Hepatocyte (in vitro differentiated cells): ENCODE data around the gene SLC29A2. TPM values are rescaled to one million over a fixed set of nuclear protein-coding genes. Genes with fewer than 3 reads are reported as not detected.

ENCODE experiments used
- DNase-seq: peaks from one replicate; pipeline ENCODE4 v3.0.0-alpha.2; 2016; ENCODE audit warnings: low spot score
- H2AFZ ChIP-seq: fragments of 200-600 bp; sonication (generic); 2 replicates; pipeline ENCODE4 v1.6.0; 2016; ENCODE audit warnings: antibody characterized with exemption, mild to moderate bottlenecking
- H3K27ac ChIP-seq: fragments of 200-600 bp; sonication (generic); 2 replicates; pipeline ENCODE4 v1.5.1; 2016; ENCODE audit warnings: mild to moderate bottlenecking
- H3K27me3 ChIP-seq: fragments of 200-600 bp; sonication (generic); 2 replicates; pipeline ENCODE4 v1.6.1; 2016
- H3K36me3 ChIP-seq: fragments of 200-600 bp; sonication (generic); replicated peaks from 2 replicates; pipeline ENCODE4 v1.5.1; 2016; ENCODE audit warnings: low read depth; ENCODE audit not compliant: insufficient read depth
- H3K4me1 ChIP-seq: fragments of 200-600 bp; sonication (generic); 2 replicates; pipeline ENCODE4 v1.5.1; 2016; ENCODE audit warnings: mild to moderate bottlenecking, moderate library complexity; ENCODE audit not compliant: insufficient read depth
- H3K4me2 ChIP-seq: fragments of 200-600 bp; sonication (generic); 2 replicates; pipeline ENCODE4 v1.6.0; 2016
- H3K4me3 ChIP-seq: fragments of 200-600 bp; sonication (generic); 2 replicates; pipeline ENCODE4 v1.5.1; 2016; ENCODE audit warnings: mild to moderate bottlenecking
- H3K79me2 ChIP-seq: fragments of 200-600 bp; sonication (generic); 2 replicates; pipeline ENCODE4 v1.6.0; 2017; ENCODE audit warnings: mild to moderate bottlenecking
- H3K9me2 ChIP-seq: fragments of 200-600 bp; sonication (generic); replicated peaks from 2 replicates; pipeline ENCODE4 v1.6.0; 2017; ENCODE audit warnings: mild to moderate bottlenecking; ENCODE audit not compliant: insufficient read depth
- H3K9me3 ChIP-seq: fragments of 200-600 bp; sonication (generic); 2 replicates; pipeline ENCODE4 v1.5.1; 2016; ENCODE audit warnings: low read depth, mild to moderate bottlenecking
- H4K20me1 ChIP-seq: fragments of 200-600 bp; sonication (generic); 2 replicates; pipeline ENCODE4 v1.6.0; 2016; ENCODE audit warnings: mild to moderate bottlenecking; ENCODE audit not compliant: insufficient read depth, poor library complexity, severe bottlenecking
- EZH2 ChIP-seq: fragments of 200-600 bp; sonication (generic); IDR thresholded peaks from 2 replicates; pipeline ENCODE4 v1.6.1; 2016; ENCODE audit warnings: antibody characterized with exemption, mild to moderate bottlenecking, borderline replicate concordance
- EZH2phosphoT487 ChIP-seq: fragments of 200-600 bp; sonication (generic); IDR thresholded peaks from one replicate; pipeline ENCODE4 v1.6.1; 2018; ENCODE audit warnings: antibody characterized with exemption, mild to moderate bottlenecking, low read depth, moderate library complexity; ENCODE audit not compliant: unreplicated experiment, severe bottlenecking
- WGBS: methylation state at CpG from one replicate; pipeline ENCODE4 v1.1.6; 2016; ENCODE audit warnings: low lambda C conversion rate; ENCODE audit errors: missing lambda C conversion rate; 5-methylcytosine and 5-hydroxymethylcytosine counted together
- polyA plus RNA-seq: library from polyadenylated mRNA; unstranded; fragments of >200 nt; fragmentation: Nextera tagmentation; extraction: Ambion mirVana; gene quantifications from 2 replicates; pipeline ENCODE4 v1.2.1, GENCODE V29; 2016
- total RNA-seq: library from RNA; depleted of rRNA; stranded (reverse); fragments of >200 nt; gene quantifications from 2 replicates; pipeline ENCODE4 v1.2.3, GENCODE V29; 2014
- TF ChIP-seq, protein P1 (sequence below): fragments of 200-600 bp; sonication (generic); IDR thresholded peaks from 2 replicates; pipeline ENCODE4 v1.5.1; 2016; ENCODE audit warnings: antibody characterized with exemption, mild to moderate bottlenecking; ENCODE audit not compliant: poor library complexity

SLC29A2 gene
- total and polyA plus RNA-seq, 2 experiments from 2014 or later, result 11.3 to 20.2 TPM

DNA sequence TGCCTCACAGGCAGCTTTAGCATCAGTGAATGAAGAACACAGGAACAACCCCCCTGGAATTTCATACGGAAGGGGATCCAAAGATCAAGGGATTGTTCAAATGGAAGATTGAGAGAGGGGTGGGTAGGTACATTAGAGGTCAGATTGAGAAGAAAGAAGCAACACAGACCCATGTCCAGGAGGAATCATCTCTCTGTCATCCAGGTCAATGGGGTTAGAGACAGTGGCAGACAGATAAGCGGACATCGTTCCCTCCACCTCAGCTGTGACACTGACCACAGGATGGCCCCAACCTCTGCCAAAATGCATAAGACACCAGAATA, 47.4 kb upstream of the SLC29A2 start:
- H4K20me1 ChIP-seq, result no peaks in the 10 kb centered on the region

DNA sequence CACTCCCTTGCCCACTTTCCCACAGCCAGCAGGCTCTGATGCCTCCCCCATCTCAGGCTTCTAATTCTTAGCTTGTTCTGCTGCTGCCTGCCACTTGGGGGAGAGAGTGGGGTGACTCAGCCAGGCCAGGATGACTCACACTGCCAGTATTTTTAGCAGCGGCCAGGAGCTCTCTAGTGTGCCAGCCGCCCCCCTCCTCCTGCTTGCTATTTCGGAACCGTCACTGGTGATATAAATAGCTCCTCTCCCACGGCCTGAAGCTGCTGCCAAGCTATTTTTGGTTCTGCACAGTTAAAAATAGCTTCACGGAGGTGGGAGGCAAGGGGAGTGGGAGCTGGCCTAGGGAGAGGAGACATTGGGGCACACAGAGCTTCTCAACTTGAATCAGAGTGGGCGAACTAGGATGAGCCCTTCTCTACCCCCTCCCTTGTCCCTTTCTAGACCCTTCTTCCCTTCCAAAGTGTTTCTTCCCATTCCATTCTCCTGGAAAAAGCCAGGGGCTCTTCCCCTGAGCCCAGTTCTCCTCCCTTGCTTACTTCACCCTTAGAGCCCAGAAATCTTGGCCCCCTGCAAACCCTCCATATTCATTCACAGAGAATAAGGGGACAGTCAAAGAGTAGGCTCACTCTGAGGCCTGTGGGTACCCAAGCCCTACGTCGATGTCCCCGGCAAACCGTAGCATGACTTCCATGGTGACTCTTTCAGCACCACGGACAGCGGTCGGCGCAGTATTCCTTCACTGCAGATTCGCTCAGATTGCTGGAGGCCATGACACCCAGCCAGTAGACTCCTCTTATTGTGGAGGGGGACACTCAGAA, 46.8 kb upstream of the SLC29A2 start:
- no peaks in the 10 kb centered on the region for H3K4me1 ChIP-seq
- H2AFZ ChIP-seq, result no peak overlapping the region
- peaks cover 52% of the 10 kb centered on the region for H3K27me3 ChIP-seq
- WGBS, result 6% methylated on average over 16 of the region's 16 CpGs
- no peak overlapping the region for H3K27ac ChIP-seq
- H3K4me3 ChIP-seq, result no peak overlapping the region
- H3K79me2 ChIP-seq, result no peaks in the 10 kb centered on the region
- peak; percentile 87 for DNase-seq
- no peaks in the 10 kb centered on the region for H3K9me2 ChIP-seq
- no peaks in the 10 kb centered on the region for H4K20me1 ChIP-seq
- no peak overlapping the region for H3K4me2 ChIP-seq
- H3K9me3 ChIP-seq, result no peaks in the 10 kb centered on the region
- H3K36me3 ChIP-seq, result no peaks in the 10 kb centered on the region
- TF ChIP-seq EZH2phosphoT487 (no peak), EZH2 (no peak)
- TF ChIP-seq, protein P1, sequence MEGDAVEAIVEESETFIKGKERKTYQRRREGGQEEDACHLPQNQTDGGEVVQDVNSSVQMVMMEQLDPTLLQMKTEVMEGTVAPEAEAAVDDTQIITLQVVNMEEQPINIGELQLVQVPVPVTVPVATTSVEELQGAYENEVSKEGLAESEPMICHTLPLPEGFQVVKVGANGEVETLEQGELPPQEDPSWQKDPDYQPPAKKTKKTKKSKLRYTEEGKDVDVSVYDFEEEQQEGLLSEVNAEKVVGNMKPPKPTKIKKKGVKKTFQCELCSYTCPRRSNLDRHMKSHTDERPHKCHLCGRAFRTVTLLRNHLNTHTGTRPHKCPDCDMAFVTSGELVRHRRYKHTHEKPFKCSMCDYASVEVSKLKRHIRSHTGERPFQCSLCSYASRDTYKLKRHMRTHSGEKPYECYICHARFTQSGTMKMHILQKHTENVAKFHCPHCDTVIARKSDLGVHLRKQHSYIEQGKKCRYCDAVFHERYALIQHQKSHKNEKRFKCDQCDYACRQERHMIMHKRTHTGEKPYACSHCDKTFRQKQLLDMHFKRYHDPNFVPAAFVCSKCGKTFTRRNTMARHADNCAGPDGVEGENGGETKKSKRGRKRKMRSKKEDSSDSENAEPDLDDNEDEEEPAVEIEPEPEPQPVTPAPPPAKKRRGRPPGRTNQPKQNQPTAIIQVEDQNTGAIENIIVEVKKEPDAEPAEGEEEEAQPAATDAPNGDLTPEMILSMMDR, result peak; percentile 8

More for the DNA sequence above, 47.4 kb upstream of the SLC29A2 start:
- TF ChIP-seq EZH2 (no peak), EZH2phosphoT487 (no peak)
- Histone ChIP-seq H3K9me3 (no peaks in the 10 kb centered on the region), H3K4me1 (no peaks in the 10 kb centered on the region), H3K79me2 (no peaks in the 10 kb centered on the region), H3K27ac (no peak overlapping the region), H3K4me2 (no peak overlapping the region), H3K36me3 (no peaks in the 10 kb centered on the region), H3K27me3 (peaks cover 47% of the 10 kb centered on the region), H3K9me2 (no peaks in the 10 kb centered on the region), H2AFZ (no peak overlapping the region), H3K4me3 (no peak overlapping the region)
- 67% methylated on average over 3 of the region's 3 CpGs for WGBS
- no peak for DNase-seq

- no peaks in the 10 kb centered on the region for H3K79me2 ChIP-seq
- H3K4me2 ChIP-seq, result no peak overlapping the region
- no peaks in the 10 kb centered on the region for H3K36me3 ChIP-seq
- no peak overlapping the region for H3K4me3 ChIP-seq
- peaks cover 52% of the 10 kb centered on the region for H3K27me3 ChIP-seq
- H3K4me1 ChIP-seq, result no peaks in the 10 kb centered on the region
- DNase-seq, result no peak
- WGBS, result 75% methylated on average over 11 of the region's 11 CpGs
- no peaks in the 10 kb centered on the region for H4K20me1 ChIP-seq
- no peak for TF ChIP-seq EZH2phosphoT487
- no peak for TF ChIP-seq EZH2
- TF ChIP-seq, protein P1, result no peak
- no peaks in the 10 kb centered on the region for H3K9me2 ChIP-seq
- no peak overlapping the region for H2AFZ ChIP-seq
- H3K9me3 ChIP-seq, result no peaks in the 10 kb centered on the region
- no peak overlapping the region for H3K27ac ChIP-seq
Measured at GRCh38 chr11:66417000-66417399, 45.4 kb upstream of the SLC29A2 start.

GRCh38 chr11:66415423-66415822, 43.9 kb upstream of the SLC29A2 start:
- Histone ChIP-seq H3K9me2 (no peaks in the 10 kb centered on the region), H4K20me1 (no peaks in the 10 kb centered on the region), H3K4me1 (no peaks in the 10 kb centered on the region), H3K79me2 (no peaks in the 10 kb centered on the region), H3K4me2 (no peak overlapping the region), H3K27ac (no peak overlapping the region), H3K27me3 (peaks cover 49% of the 10 kb centered on the region), H3K9me3 (no peaks in the 10 kb centered on the region), H3K36me3 (no peaks in the 10 kb centered on the region), H3K4me3 (no peak overlapping the region), H2AFZ (no peak overlapping the region)
- no peak for DNase-seq
- TF ChIP-seq EZH2 (no peak), EZH2phosphoT487 (no peak)
- TF ChIP-seq, protein P1, result no peak
- WGBS, result 54% methylated on average over 2 of the region's 2 CpGs
